GM23338 (cell line): ENCODE results near the gene SPINT2. TPM values are rescaled to one million over a fixed set of nuclear protein-coding genes. Genes with fewer than 3 reads are reported as not detected.

Experiments used
- ATAC-seq: fragments of 200-7000 bp; cut with Tn5 transposase; 3 replicates; pipeline ENCODE4 v1.9.1; 2020
- DNase-seq: peaks from one replicate; pipeline ENCODE4 v3.0.0-alpha.2; 2015; ENCODE audit warnings: low spot score
- H2AFZ ChIP-seq: fragments of 200-600 bp; sonication (generic); 2 replicates; pipeline ENCODE4 v1.8.0; 2016; ENCODE audit warnings: antibody characterized with exemption, mild to moderate bottlenecking, moderate library complexity
- H3F3A ChIP-seq: fragments of 200-600 bp; sonication (generic); replicated peaks from 2 replicates; pipeline ENCODE4 v1.8.0; 2017; ENCODE audit warnings: antibody characterized with exemption, mixed run types, low read depth
- H3K27ac ChIP-seq: fragments of 200-600 bp; sonication (generic); 2 replicates; pipeline ENCODE4 v1.6.1; 2016; ENCODE audit warnings: low read depth
- H3K27me3 ChIP-seq: fragments of 200-600 bp; sonication (generic); 2 replicates; pipeline ENCODE4 v1.8.0; 2016; ENCODE audit warnings: mild to moderate bottlenecking, mixed run types, moderate library complexity; ENCODE audit not compliant: insufficient read depth
- H3K36me3 ChIP-seq: fragments of 200-600 bp; sonication (generic); 2 replicates; pipeline ENCODE4 v1.8.0; 2016; ENCODE audit warnings: mild to moderate bottlenecking; ENCODE audit not compliant: insufficient read depth
- H3K4me1 ChIP-seq: fragments of 200-600 bp; sonication (generic); 2 replicates; pipeline ENCODE4 v1.8.0; 2016; ENCODE audit warnings: mild to moderate bottlenecking, moderate library complexity; ENCODE audit not compliant: insufficient read depth
- H3K4me2 ChIP-seq: fragments of 200-600 bp; sonication (generic); 2 replicates; pipeline ENCODE4 v1.7.1; 2017; ENCODE audit warnings: mixed run types
- H3K4me3 ChIP-seq: fragments of 200-600 bp; sonication (generic); 2 replicates; pipeline ENCODE4 v1.6.1; 2016; ENCODE audit warnings: mixed run types
- H3K79me2 ChIP-seq: fragments of 200-600 bp; sonication (generic); replicated peaks from 2 replicates; pipeline ENCODE4 v1.8.0; 2017; ENCODE audit warnings: mild to moderate bottlenecking; ENCODE audit not compliant: insufficient read depth
- H3K9me2 ChIP-seq: fragments of 200-600 bp; sonication (generic); 2 replicates; pipeline ENCODE4 v1.8.0; 2017; ENCODE audit not compliant: insufficient read depth
- H4K20me1 ChIP-seq: fragments of 200-600 bp; sonication (generic); replicated peaks from 2 replicates; pipeline ENCODE4 v1.8.0; 2017; ENCODE audit warnings: mild to moderate bottlenecking; ENCODE audit not compliant: insufficient read depth
- H3K27ac Mint-ChIP-seq: 2 replicates; pipeline ENCODE4 v1.8.0; 2020; ENCODE audit warnings: inconsistent platforms, mild to moderate bottlenecking, moderate library complexity, mixed read lengths
- H3K27me3 Mint-ChIP-seq: 3 replicates; pipeline ENCODE4 v1.8.0; 2022; ENCODE audit warnings: low read depth, mild to moderate bottlenecking, moderate library complexity, mixed read lengths, inconsistent platforms; ENCODE audit not compliant: insufficient read depth, poor library complexity
- H3K36me3 Mint-ChIP-seq: 3 replicates; pipeline ENCODE4 v1.8.0; 2021; ENCODE audit warnings: low read depth, mild to moderate bottlenecking, inconsistent platforms, moderate library complexity, mixed read lengths
- H3K4me1 Mint-ChIP-seq: 3 replicates; pipeline ENCODE4 v1.8.0; 2020; ENCODE audit warnings: mild to moderate bottlenecking, inconsistent platforms, mixed read lengths
- H3K4me3 Mint-ChIP-seq: 3 replicates; pipeline ENCODE4 v1.8.0; 2021; ENCODE audit warnings: moderate library complexity, mild to moderate bottlenecking, inconsistent platforms, mixed read lengths
- H3K9me3 Mint-ChIP-seq: 3 replicates; pipeline ENCODE4 v1.8.0; 2020; ENCODE audit warnings: moderate library complexity, mild to moderate bottlenecking, inconsistent platforms, mixed read lengths
- CREB1 ChIP-seq: fragments of 250-450 bp; sonication (Bioruptor Pico); IDR thresholded peaks from 2 replicates; pipeline ENCODE4 v1.5.0; 2020; ENCODE audit warnings: low read depth, mild to moderate bottlenecking, moderate library complexity
- CTCF ChIP-seq, 2 experiments: fragments of 200-600 bp in 1 of 2; sonication (generic) in 1 of 2; conservative IDR thresholded peaks; 2 replicates each; pipeline versions ENCODE4 v1.5.1 to v1.6.1; 2016 to 2017; ENCODE audit warnings: antibody characterized with exemption in 2 of 2, low read depth in 2 of 2, mild to moderate bottlenecking in 2 of 2, moderate library complexity in 1 of 2
- ETS1 ChIP-seq: IDR thresholded peaks from 2 replicates; pipeline ENCODE4 v1.6.1; 2016; ENCODE audit warnings: antibody characterized with exemption
- JUNB ChIP-seq: IDR thresholded peaks from one replicate; pipeline ENCODE4 v1.6.1; 2016; ENCODE audit warnings: antibody characterized with exemption; ENCODE audit not compliant: unreplicated experiment
- NANOG ChIP-seq: IDR thresholded peaks from 2 replicates; pipeline ENCODE4 v1.6.1; 2016; ENCODE audit warnings: antibody characterized with exemption, borderline replicate concordance
- POLR2AphosphoS5 ChIP-seq: IDR thresholded peaks from 2 replicates; pipeline ENCODE4 v1.6.1; 2016; ENCODE audit warnings: antibody characterized with exemption, low read depth
- STAT1 ChIP-seq: IDR thresholded peaks from one replicate; pipeline ENCODE4 v1.6.1; 2016; ENCODE audit warnings: antibody characterized with exemption; ENCODE audit not compliant: unreplicated experiment
- ZNF331 ChIP-seq: fragments of 250-450 bp; sonication (Bioruptor Pico); IDR thresholded peaks from 2 replicates; pipeline ENCODE4 v1.5.0; 2020; ENCODE audit warnings: low read depth, mild to moderate bottlenecking, moderate library complexity
- ZNF462 ChIP-seq: fragments of 250-450 bp; sonication (Bioruptor Pico); IDR thresholded peaks from 2 replicates; pipeline ENCODE4 v1.5.0; 2020; ENCODE audit warnings: mild to moderate bottlenecking, moderate library complexity
- polyA plus RNA-seq: library from polyadenylated mRNA; unstranded; fragments of >200 nt; fragmentation: Nextera tagmentation; extraction: Ambion mirVana; gene quantifications from 2 replicates; pipeline ENCODE4 v1.2.1, GENCODE V29; 2016
- total RNA-seq: library from RNA; depleted of rRNA; stranded (reverse); fragments of >200 nt; shearing (Covaris generic); gene quantifications from 2 replicates; pipeline ENCODE4 v1.2.3, GENCODE V29; 2014

The SPINT2 gene
- total and polyA plus RNA-seq, 2 experiments from 2014 or later = 319 to 468 TPM

- peaks cover 6% of the 10 kb centered on the region; the same call in 2 of the 3 replicates for H3K36me3 Mint-ChIP-seq
- 0 out of 2 replicates have a peak, but pooled peaks cover 3% of the 10 kb centered on the region for H3K36me3 ChIP-seq
Observed at GRCh38 chr19:38308006-38308766, 43.8 kb downstream of the SPINT2 start.

GRCh38 chr19:38308926-38309614 is 44.7 kb downstream of the SPINT2 start:
- Histone ChIP-seq H3K4me1 (peaks cover 8% of the 10 kb centered on the region), H3K36me3 (0 out of 2 replicates have a peak, but pooled peaks cover 3% of the 10 kb centered on the region), H4K20me1 (peaks cover 6% of the 10 kb centered on the region), H3K79me2 (0 out of 2 replicates have a peak, but pooled peaks cover 7% of the 10 kb centered on the region), H2AFZ (no peak overlapping the region), H3F3A (peaks cover 9% of the 10 kb centered on the region; the same call in 1 of the 2 replicates), H3K27me3 (no peaks in the 10 kb centered on the region), H3K4me3 (no peak overlapping the region), H3K4me2 (no peak overlapping the region), H3K27ac (no peak overlapping the region), H3K9me2 (no peaks in the 10 kb centered on the region)
- Mint-ChIP-seq H3K4me3 (no peak overlapping the region), H3K9me3 (no peaks in the 10 kb centered on the region; the same call in 1 of the 3 replicates), H3K27ac (no peak overlapping the region), H3K4me1 (peaks cover 7% of the 10 kb centered on the region), H3K36me3 (peaks cover 6% of the 10 kb centered on the region; the same call in 2 of the 3 replicates), H3K27me3 (peaks cover 20% of the 10 kb centered on the region)
- ATAC-seq (no peak), DNase-seq (no peak)
- TF ChIP-seq ETS1 (no peak), JUNB (no peak), CREB1 (CRISPR knock-in tag) (no peak), CTCF (conservative IDR thresholded peaks at IDR 0.05; ENCODE audit: low read depth in 2 of 2) (no peak), POLR2AphosphoS5 (no peak), STAT1 (no peak), ZNF331 (no peak), ZNF462 (CRISPR knock-in tag) (no peak)

More at GRCh38 chr19:38308006-38308766, 43.8 kb downstream of the SPINT2 start:
- Histone ChIP-seq H3F3A (peaks cover 13% of the 10 kb centered on the region; the same call in 1 of the 2 replicates), H3K79me2 (0 out of 2 replicates have a peak, but pooled peaks cover 6% of the 10 kb centered on the region), H3K4me1 (peaks cover 12% of the 10 kb centered on the region), H2AFZ (no peak overlapping the region), H3K27me3 (no peaks in the 10 kb centered on the region; the same call in 1 of the 2 replicates), H3K4me3 (no peak overlapping the region), H4K20me1 (peaks cover 6% of the 10 kb centered on the region), H3K4me2 (no peak overlapping the region), H3K9me2 (no peaks in the 10 kb centered on the region), H3K27ac (no peak overlapping the region)
- H3K4me3 Mint-ChIP-seq = no peak overlapping the region
- H3K27me3 Mint-ChIP-seq = peaks cover 20% of the 10 kb centered on the region
- no peaks in the 10 kb centered on the region; the same call in 2 of the 3 replicates for H3K4me1 Mint-ChIP-seq
- H3K27ac Mint-ChIP-seq = no peak overlapping the region
- TF ChIP-seq NANOG = no peak
- no peak for DNase-seq
- ATAC-seq = no peak
- no peaks in the 10 kb centered on the region; the same call in 1 of the 3 replicates for H3K9me3 Mint-ChIP-seq
